Measurements from ENCODE around the gene C1QL2. TPM values are rescaled to one million over a fixed set of nuclear protein-coding genes. Genes with fewer than 3 reads are reported as not detected.

C1QL2 gene
- total RNA-seq, 1 donor from 2014 or later: not detected

DNA sequence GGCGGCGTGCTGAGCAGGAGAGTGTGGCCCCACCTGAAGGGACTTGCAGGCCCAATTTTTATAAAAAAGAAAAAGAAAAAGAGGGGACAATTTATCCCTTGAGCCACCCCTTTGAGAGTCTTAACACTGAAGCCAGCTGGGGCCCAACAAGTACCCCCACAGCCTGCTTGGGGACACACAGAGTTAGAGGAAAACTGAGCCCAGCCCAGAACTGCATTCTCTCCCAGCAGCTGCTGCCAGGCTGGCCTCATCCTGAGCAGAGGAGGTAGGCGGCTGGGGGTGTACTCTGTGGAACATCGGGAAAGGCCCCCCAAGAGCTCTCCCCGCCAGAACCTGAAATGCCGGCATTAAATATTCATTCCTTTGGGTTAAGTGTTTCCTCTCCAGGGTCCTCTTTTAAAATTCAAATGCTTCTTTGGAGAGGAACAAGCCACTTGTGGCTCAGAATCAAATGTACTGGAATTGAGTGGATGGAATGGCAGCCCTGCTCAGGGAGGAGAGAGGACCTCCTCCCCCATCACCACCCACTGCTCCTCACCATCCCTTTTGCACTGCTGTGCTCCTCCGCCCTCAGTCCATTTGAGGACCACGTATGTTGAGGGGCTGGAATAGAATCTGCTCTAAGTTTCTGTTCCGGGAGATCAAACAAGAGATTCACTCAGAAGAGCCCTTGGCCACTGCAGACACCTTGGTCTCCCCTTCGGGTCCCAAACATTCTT lies 45.6 kb downstream of the C1QL2 start:
- Mint-ChIP-seq H3K36me3 (ENCODE audit: low read depth) (no peaks in the 10 kb centered on the region), H3K4me1 (no peaks in the 10 kb centered on the region), H3K4me3 (no peak overlapping the region), H3K9me3 (peaks cover 9% of the 10 kb centered on the region), H3K27me3 (peaks cover 8% of the 10 kb centered on the region), H3K27ac (no peak overlapping the region)
- ChIA-PET POLR2A (no interaction called here), CTCF (no interaction called here)
- DNase-seq: no peak
- TF ChIP-seq, protein P1, sequence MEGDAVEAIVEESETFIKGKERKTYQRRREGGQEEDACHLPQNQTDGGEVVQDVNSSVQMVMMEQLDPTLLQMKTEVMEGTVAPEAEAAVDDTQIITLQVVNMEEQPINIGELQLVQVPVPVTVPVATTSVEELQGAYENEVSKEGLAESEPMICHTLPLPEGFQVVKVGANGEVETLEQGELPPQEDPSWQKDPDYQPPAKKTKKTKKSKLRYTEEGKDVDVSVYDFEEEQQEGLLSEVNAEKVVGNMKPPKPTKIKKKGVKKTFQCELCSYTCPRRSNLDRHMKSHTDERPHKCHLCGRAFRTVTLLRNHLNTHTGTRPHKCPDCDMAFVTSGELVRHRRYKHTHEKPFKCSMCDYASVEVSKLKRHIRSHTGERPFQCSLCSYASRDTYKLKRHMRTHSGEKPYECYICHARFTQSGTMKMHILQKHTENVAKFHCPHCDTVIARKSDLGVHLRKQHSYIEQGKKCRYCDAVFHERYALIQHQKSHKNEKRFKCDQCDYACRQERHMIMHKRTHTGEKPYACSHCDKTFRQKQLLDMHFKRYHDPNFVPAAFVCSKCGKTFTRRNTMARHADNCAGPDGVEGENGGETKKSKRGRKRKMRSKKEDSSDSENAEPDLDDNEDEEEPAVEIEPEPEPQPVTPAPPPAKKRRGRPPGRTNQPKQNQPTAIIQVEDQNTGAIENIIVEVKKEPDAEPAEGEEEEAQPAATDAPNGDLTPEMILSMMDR (IDR thresholded peaks at IDR 0.05): no peak
- intact Hi-C loops (cut with micrococcal nuclease): no loop called here
- no peak for ATAC-seq (ENCODE audit: low read depth)

DNA sequence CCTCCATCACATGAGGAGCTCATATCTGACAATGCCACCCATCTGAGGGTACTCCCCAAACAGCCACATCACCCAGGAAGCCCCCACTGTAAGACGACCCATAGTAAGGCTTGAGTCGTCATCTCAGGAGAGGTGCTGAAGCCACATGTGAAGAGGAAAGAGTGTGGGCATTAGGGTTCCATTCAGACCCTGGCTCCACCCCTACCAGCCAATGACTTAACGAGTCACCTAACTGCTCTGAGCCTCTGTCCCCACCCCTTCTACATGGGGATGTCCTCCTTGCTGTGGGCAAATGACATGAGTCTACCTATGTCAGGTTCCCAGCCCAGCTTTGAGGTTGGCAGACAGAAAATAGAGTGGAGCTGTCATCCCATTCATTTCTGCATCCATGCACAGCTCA lies 46.3 kb downstream of the C1QL2 start:
- intact Hi-C loops (cut with micrococcal nuclease): no loop called here
- no peaks in the 10 kb centered on the region for H3K36me3 Mint-ChIP-seq (ENCODE audit: low read depth)
- H3K27me3 Mint-ChIP-seq: peaks cover 7% of the 10 kb centered on the region
- CTCF ChIA-PET: no interaction called here
- H3K4me1 Mint-ChIP-seq: no peaks in the 10 kb centered on the region
- ATAC-seq (ENCODE audit: low read depth): no peak
- no peak overlapping the region for H3K27ac Mint-ChIP-seq
- H3K9me3 Mint-ChIP-seq: peaks cover 9% of the 10 kb centered on the region
- POLR2A ChIA-PET: no interaction called here
- DNase-seq: no peak
- TF ChIP-seq, protein P1 (IDR thresholded peaks at IDR 0.05): no peak
- no peak overlapping the region for H3K4me3 Mint-ChIP-seq

DNA sequence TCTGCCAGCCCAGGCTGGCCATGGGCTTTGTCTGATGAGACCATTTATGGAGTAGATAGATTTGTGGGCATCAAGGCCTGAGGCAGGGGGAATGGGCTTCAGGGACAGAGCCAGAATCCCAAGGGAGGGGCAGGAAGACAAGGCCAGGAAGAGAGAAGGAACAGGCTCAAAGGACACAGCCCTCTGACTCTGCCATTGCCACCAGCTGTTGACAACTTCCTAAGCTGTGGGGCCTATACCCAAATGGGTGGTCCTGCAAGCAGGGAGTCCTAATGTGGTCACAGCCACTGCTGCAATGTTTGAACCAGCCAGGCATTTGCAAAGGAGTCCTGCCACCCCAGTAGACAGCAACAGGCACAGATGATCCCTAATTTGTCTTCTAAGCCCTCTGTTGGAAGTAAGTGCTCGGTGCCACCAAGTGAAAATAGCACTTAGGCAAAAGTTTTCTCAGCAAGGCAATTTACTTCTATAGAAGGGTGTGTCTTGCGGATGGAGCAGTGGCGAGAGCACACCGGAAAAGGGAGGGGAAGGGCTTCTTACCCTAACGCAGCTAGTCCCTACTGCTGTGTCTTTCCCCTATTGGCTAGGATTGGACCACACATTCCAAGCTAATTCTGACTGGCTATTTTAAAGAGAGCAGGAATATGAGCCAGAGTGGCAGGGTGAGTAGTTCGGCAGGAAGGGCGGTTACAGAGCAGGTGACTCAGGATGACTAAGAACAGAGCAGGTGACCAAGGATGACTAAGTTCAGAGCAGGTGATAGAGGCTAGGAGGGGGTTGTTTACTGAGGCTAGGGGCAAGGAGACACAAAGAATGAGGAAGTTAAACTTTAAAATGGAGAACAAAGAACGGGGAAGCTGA lies 47.2 kb downstream of the C1QL2 start:
- intact Hi-C loops (cut with micrococcal nuclease): no loop called here
- ChIA-PET CTCF (no interaction called here), POLR2A (no interaction called here)
- Mint-ChIP-seq H3K4me3 (no peak overlapping the region), H3K27ac (no peak overlapping the region), H3K36me3 (ENCODE audit: low read depth) (no peaks in the 10 kb centered on the region), H3K9me3 (peaks cover 9% of the 10 kb centered on the region), H3K27me3 (peaks cover 7% of the 10 kb centered on the region), H3K4me1 (no peaks in the 10 kb centered on the region)
- TF ChIP-seq, protein P1 (IDR thresholded peaks at IDR 0.05): no peak
- no peak for DNase-seq
- no peak for ATAC-seq (ENCODE audit: low read depth)

DNA sequence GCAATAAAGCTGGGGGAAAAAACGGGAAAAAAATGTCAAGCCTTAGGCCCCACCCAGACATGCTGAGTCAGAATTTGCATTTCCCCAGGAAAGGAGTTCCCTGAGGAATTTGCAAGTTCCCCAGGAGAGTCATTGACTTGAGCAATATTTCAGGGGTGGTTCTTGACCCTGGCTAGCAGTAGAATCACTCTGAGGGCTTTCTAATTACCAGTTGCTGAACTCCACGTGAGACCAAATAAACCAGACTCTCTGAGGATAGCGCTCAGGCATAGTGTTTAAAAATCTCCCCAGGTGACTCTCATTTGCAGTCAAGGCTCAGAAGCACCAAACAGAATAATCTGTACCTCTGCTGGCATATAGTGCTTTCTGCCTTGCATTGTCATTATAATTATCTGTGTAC lies 48.7 kb downstream of the C1QL2 start:
- intact Hi-C loops (cut with micrococcal nuclease): no loop called here
- Mint-ChIP-seq H3K4me1 (no peaks in the 10 kb centered on the region), H3K9me3 (peaks cover 9% of the 10 kb centered on the region), H3K4me3 (no peak overlapping the region), H3K27me3 (peaks cover 7% of the 10 kb centered on the region), H3K27ac (no peak overlapping the region), H3K36me3 (ENCODE audit: low read depth) (no peaks in the 10 kb centered on the region)
- ATAC-seq (ENCODE audit: low read depth) (no peak), DNase-seq (no peak)
- ChIA-PET POLR2A (no interaction called here), CTCF (no interaction called here)
- TF ChIP-seq, protein P1 (IDR thresholded peaks at IDR 0.05): no peak

DNA sequence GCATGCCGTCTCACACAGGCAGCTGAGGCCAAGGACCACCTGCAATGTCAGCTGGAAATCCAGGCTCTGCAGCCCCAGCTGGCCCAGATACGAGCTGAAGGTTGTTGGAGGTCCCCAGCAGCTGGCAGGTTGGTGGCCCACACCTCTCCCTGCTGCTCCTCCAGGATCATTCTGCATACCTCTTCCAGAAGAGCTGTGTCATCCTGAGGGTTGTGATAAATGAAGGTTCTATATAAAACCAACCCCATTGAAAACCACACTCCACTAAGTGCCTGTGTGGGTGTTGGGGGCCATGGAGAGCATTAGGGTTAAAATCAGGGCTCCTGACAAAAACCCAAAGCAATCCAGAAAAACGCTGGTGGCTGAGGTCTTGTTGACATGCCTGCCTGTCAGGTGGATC lies 50.4 kb downstream of the C1QL2 start:
- no peak for DNase-seq
- CTCF ChIA-PET: no interaction called here
- POLR2A ChIA-PET: no interaction called here
- no peak overlapping the region for H3K27ac Mint-ChIP-seq
- H3K4me3 Mint-ChIP-seq: no peak overlapping the region
- TF ChIP-seq, protein P1 (IDR thresholded peaks at IDR 0.05): no peak
- no peaks in the 10 kb centered on the region for H3K36me3 Mint-ChIP-seq (ENCODE audit: low read depth)
- ATAC-seq (ENCODE audit: low read depth): no peak
- H3K27me3 Mint-ChIP-seq: peaks cover 2% of the 10 kb centered on the region
- intact Hi-C loops (cut with micrococcal nuclease): no loop called here
- no peaks in the 10 kb centered on the region for H3K4me1 Mint-ChIP-seq
- peaks cover 9% of the 10 kb centered on the region for H3K9me3 Mint-ChIP-seq

Data from activated B cell treated with CpG ODN at 0.5 μM for 24 hours (primary cell).